ENCODE measurements around the gene CAP2. TPM values are rescaled to one million over a fixed set of nuclear protein-coding genes. Genes with fewer than 3 reads are reported as not detected.

Gene CAP2
- total and polyA plus RNA-seq, 2 experiments from 2014 or later: 6.7 to 9.1 TPM

DNA sequence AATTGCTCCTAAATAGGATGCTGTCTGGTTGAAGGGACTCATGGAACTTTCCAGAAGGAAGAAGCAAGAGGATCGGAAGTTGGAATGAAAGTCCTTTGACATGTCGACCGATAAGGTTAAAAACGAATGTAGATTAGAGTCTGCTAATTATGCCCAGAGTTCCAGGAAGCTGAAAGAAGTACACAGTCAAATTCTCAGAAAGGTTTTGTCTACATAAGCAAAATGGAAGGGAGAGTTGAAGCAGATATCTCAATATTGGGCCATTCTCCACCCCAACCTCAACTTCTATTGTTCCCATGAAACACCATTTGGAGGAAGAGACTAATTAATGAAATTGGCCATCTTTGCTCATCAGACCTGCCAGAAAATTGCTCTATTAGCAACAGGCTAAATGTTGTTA lies 64.0 kb downstream of the CAP2 start:
- Mint-ChIP-seq H3K36me3 (ENCODE audit: low read depth) (no peaks in the 10 kb centered on the region; the same call in 2 of the 3 replicates), H3K4me3 (no peak overlapping the region), H3K27ac (no peak overlapping the region), H3K9me3 (no peaks in the 10 kb centered on the region), H3K4me1 (peaks cover 11% of the 10 kb centered on the region; the same call in 2 of the 3 replicates), H3K27me3 (ENCODE audit: insufficient read depth, low read depth, poor library complexity) (no peaks in the 10 kb centered on the region)
- no peaks in the 10 kb centered on the region for H3K79me2 ChIP-seq (replicated peaks; ENCODE audit: insufficient read depth)
- TF ChIP-seq, protein P1, sequence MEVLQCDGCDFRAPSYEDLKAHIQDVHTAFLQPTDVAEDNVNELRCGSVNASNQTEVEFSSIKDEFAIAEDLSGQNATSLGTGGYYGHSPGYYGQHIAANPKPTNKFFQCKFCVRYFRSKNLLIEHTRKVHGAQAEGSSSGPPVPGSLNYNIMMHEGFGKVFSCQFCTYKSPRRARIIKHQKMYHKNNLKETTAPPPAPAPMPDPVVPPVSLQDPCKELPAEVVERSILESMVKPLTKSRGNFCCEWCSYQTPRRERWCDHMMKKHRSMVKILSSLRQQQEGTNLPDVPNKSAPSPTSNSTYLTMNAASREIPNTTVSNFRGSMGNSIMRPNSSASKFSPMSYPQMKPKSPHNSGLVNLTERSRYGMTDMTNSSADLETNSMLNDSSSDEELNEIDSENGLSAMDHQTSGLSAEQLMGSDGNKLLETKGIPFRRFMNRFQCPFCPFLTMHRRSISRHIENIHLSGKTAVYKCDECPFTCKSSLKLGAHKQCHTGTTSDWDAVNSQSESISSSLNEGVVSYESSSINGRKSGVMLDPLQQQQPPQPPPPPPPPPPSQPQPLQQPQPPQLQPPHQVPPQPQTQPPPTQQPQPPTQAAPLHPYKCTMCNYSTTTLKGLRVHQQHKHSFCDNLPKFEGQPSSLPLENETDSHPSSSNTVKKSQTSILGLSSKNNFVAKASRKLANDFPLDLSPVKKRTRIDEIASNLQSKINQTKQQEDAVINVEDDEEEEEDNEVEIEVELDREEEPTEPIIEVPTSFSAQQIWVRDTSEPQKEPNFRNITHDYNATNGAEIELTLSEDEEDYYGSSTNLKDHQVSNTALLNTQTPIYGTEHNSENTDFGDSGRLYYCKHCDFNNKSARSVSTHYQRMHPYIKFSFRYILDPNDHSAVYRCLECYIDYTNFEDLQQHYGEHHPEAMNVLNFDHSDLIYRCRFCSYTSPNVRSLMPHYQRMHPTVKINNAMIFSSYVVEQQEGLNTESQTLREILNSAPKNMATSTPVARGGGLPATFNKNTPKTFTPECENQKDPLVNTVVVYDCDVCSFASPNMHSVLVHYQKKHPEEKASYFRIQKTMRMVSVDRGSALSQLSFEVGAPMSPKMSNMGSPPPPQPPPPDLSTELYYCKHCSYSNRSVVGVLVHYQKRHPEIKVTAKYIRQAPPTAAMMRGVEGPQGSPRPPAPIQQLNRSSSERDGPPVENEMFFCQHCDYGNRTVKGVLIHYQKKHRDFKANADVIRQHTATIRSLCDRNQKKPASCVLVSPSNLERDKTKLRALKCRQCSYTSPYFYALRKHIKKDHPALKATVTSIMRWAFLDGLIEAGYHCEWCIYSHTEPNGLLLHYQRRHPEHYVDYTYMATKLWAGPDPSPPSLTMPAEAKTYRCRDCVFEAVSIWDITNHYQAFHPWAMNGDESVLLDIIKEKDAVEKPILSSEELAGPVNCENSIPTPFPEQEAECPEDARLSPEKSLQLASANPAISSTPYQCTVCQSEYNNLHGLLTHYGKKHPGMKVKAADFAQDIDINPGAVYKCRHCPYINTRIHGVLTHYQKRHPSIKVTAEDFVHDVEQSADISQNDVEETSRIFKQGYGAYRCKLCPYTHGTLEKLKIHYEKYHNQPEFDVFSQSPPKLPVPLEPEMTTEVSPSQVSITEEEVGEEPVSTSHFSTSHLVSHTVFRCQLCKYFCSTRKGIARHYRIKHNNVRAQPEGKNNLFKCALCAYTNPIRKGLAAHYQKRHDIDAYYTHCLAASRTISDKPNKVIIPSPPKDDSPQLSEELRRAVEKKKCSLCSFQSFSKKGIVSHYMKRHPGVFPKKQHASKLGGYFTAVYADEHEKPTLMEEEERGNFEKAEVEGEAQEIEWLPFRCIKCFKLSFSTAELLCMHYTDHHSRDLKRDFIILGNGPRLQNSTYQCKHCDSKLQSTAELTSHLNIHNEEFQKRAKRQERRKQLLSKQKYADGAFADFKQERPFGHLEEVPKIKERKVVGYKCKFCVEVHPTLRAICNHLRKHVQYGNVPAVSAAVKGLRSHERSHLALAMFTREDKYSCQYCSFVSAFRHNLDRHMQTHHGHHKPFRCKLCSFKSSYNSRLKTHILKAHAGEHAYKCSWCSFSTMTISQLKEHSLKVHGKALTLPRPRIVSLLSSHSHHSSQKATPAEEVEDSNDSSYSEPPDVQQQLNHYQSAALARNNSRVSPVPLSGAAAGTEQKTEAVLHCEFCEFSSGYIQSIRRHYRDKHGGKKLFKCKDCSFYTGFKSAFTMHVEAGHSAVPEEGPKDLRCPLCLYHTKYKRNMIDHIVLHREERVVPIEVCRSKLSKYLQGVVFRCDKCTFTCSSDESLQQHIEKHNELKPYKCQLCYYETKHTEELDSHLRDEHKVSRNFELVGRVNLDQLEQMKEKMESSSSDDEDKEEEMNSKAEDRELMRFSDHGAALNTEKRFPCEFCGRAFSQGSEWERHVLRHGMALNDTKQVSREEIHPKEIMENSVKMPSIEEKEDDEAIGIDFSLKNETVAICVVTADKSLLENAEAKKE (CRISPR knock-in tag; IDR thresholded peaks at IDR 0.05): no peak
- TF ChIP-seq, protein P2, sequence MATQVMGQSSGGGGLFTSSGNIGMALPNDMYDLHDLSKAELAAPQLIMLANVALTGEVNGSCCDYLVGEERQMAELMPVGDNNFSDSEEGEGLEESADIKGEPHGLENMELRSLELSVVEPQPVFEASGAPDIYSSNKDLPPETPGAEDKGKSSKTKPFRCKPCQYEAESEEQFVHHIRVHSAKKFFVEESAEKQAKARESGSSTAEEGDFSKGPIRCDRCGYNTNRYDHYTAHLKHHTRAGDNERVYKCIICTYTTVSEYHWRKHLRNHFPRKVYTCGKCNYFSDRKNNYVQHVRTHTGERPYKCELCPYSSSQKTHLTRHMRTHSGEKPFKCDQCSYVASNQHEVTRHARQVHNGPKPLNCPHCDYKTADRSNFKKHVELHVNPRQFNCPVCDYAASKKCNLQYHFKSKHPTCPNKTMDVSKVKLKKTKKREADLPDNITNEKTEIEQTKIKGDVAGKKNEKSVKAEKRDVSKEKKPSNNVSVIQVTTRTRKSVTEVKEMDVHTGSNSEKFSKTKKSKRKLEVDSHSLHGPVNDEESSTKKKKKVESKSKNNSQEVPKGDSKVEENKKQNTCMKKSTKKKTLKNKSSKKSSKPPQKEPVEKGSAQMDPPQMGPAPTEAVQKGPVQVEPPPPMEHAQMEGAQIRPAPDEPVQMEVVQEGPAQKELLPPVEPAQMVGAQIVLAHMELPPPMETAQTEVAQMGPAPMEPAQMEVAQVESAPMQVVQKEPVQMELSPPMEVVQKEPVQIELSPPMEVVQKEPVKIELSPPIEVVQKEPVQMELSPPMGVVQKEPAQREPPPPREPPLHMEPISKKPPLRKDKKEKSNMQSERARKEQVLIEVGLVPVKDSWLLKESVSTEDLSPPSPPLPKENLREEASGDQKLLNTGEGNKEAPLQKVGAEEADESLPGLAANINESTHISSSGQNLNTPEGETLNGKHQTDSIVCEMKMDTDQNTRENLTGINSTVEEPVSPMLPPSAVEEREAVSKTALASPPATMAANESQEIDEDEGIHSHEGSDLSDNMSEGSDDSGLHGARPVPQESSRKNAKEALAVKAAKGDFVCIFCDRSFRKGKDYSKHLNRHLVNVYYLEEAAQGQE (IDR thresholded peaks at IDR 0.05; ENCODE audit: unreplicated experiment): no peak
- no peak for TF ChIP-seq EZH2 (IDR thresholded peaks at IDR 0.05; ENCODE audit: low read depth, unreplicated experiment)
- no peak for TF ChIP-seq EZH2phosphoT487 (IDR thresholded peaks at IDR 0.05; ENCODE audit: unreplicated experiment)
- TF ChIP-seq POLR2AphosphoS5 (IDR thresholded peaks at IDR 0.05; ENCODE audit: low read depth): no peak
- TF ChIP-seq, protein P3, sequence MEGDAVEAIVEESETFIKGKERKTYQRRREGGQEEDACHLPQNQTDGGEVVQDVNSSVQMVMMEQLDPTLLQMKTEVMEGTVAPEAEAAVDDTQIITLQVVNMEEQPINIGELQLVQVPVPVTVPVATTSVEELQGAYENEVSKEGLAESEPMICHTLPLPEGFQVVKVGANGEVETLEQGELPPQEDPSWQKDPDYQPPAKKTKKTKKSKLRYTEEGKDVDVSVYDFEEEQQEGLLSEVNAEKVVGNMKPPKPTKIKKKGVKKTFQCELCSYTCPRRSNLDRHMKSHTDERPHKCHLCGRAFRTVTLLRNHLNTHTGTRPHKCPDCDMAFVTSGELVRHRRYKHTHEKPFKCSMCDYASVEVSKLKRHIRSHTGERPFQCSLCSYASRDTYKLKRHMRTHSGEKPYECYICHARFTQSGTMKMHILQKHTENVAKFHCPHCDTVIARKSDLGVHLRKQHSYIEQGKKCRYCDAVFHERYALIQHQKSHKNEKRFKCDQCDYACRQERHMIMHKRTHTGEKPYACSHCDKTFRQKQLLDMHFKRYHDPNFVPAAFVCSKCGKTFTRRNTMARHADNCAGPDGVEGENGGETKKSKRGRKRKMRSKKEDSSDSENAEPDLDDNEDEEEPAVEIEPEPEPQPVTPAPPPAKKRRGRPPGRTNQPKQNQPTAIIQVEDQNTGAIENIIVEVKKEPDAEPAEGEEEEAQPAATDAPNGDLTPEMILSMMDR (conservative IDR thresholded peaks at IDR 0.05; ENCODE audit: low read depth in 2 of 2): no peak
- no peak for TF ChIP-seq ZNF331 (CRISPR knock-in tag; IDR thresholded peaks at IDR 0.05; ENCODE audit: low read depth)
- no peak for TF ChIP-seq JUNB (IDR thresholded peaks at IDR 0.05; ENCODE audit: unreplicated experiment)
- no peak for TF ChIP-seq NANOG (IDR thresholded peaks at IDR 0.05; ENCODE audit: borderline replicate concordance)
- no peak for TF ChIP-seq STAT1 (IDR thresholded peaks at IDR 0.05; ENCODE audit: unreplicated experiment)
- no peak overlapping the region for H3K27ac ChIP-seq (ENCODE audit: low read depth)
- no peak overlapping the region for H3K4me2 ChIP-seq
- no peak overlapping the region for H2AFZ ChIP-seq
- H4K20me1 ChIP-seq (replicated peaks; ENCODE audit: insufficient read depth): no peaks in the 10 kb centered on the region
- 0 out of 2 replicates have a peak, but pooled peaks cover 6% of the 10 kb centered on the region for H3K4me1 ChIP-seq (ENCODE audit: insufficient read depth)
- DNase-seq (ENCODE audit: low spot score) (no peak), ATAC-seq (no peak)
- no peak overlapping the region for H3K4me3 ChIP-seq
- no peaks in the 10 kb centered on the region for H3F3A ChIP-seq (replicated peaks; ENCODE audit: low read depth)
- H3K9me2 ChIP-seq (ENCODE audit: insufficient read depth): no peaks in the 10 kb centered on the region
- no peaks in the 10 kb centered on the region for H3K27me3 ChIP-seq (ENCODE audit: insufficient read depth)
- H3K36me3 ChIP-seq (ENCODE audit: insufficient read depth): no peaks in the 10 kb centered on the region

All from GM23338 (cell line).